SU-DHL-6 (cell line): Measurements from ENCODE around the gene MYO15B.

Experiments
- H2AFZ ChIP-seq: fragments of 200-600 bp; sonication (generic); 2 replicates; pipeline ENCODE4 v1.6.1; 2014; ENCODE audit warnings: low read depth, mild to moderate bottlenecking, moderate library complexity, mixed read lengths, antibody characterized with exemption, low read length; ENCODE audit not compliant: severe bottlenecking
- H3F3A ChIP-seq: fragments of 200-600 bp; shearing (Covaris generic); 2 replicates; pipeline ENCODE4 v1.6.0; 2016; ENCODE audit warnings: antibody characterized with exemption, mild to moderate bottlenecking; ENCODE audit not compliant: insufficient read depth
- H3K27ac ChIP-seq: fragments of 200-600 bp; sonication (generic); 2 replicates; pipeline ENCODE4 v1.5.1; 2016; ENCODE audit warnings: low read depth, mild to moderate bottlenecking, low read length, moderate library complexity, mixed read lengths
- H3K27me3 ChIP-seq: fragments of 200-600 bp; sonication (generic), shearing (Covaris generic); 2 replicates; pipeline ENCODE4 v1.6.0; 2014; ENCODE audit warnings: mild to moderate bottlenecking, low read length
- H3K36me3 ChIP-seq: fragments of 200-600 bp; sonication (generic); 2 replicates; pipeline ENCODE4 v1.6.1; 2014; ENCODE audit warnings: mild to moderate bottlenecking, low read length, mixed read lengths
- H3K4me2 ChIP-seq: fragments of 300-600, 200-600 bp; shearing (Covaris generic), sonication (generic); 2 replicates; pipeline ENCODE4 v1.6.0; 2014; ENCODE audit warnings: low read length, low read depth, mild to moderate bottlenecking; ENCODE audit not compliant: poor library complexity, severe bottlenecking
- H3K4me3 ChIP-seq: fragments of 200-600 bp; sonication (generic); 2 replicates; pipeline ENCODE4 v1.5.1; 2014; ENCODE audit warnings: antibody characterized with exemption, low read length, mild to moderate bottlenecking, mixed read lengths; ENCODE audit not compliant: insufficient read depth, poor library complexity, severe bottlenecking
- H3K79me2 ChIP-seq: fragments of 200-600 bp; sonication (generic); 2 replicates; pipeline ENCODE4 v1.6.1; 2014; ENCODE audit warnings: mild to moderate bottlenecking, low read length, moderate library complexity; ENCODE audit not compliant: insufficient read depth
- H3K9ac ChIP-seq: fragments of 200-600 bp; sonication (generic); 2 replicates; pipeline ENCODE4 v1.7.0; 2014; ENCODE audit warnings: mild to moderate bottlenecking, low read length
- H3K9me2 ChIP-seq: fragments of 200-600 bp; sonication (generic); replicated peaks from 2 replicates; pipeline ENCODE4 v1.6.1; 2014; ENCODE audit warnings: low read length; ENCODE audit not compliant: insufficient read depth
- H3K9me3 ChIP-seq: fragments of 200-600 bp; sonication (generic); 2 replicates; pipeline ENCODE4 v1.6.1; 2014; ENCODE audit warnings: low read length, mixed read lengths; ENCODE audit not compliant: insufficient read depth
- H4K20me1 ChIP-seq: fragments of 200-600 bp; sonication (generic); 2 replicates; pipeline ENCODE4 v1.6.1; 2014; ENCODE audit warnings: low read depth, mild to moderate bottlenecking, antibody characterized with exemption, low read length, moderate library complexity, mixed read lengths
- EZH2phosphoT487 ChIP-seq: fragments of 200-600 bp; sonication (generic), shearing (Covaris generic); conservative IDR thresholded peaks from 2 replicates; pipeline ENCODE4 v1.6.1; 2018; ENCODE audit warnings: mild to moderate bottlenecking, antibody characterized with exemption, low read length, moderate library complexity, mixed read lengths
- TF ChIP-seq, protein P1 (sequence below): fragments of 200-600 bp; sonication (generic); IDR thresholded peaks from one replicate; pipeline ENCODE4 v1.5.1; 2017; ENCODE audit warnings: antibody characterized with exemption, mild to moderate bottlenecking, low read length, moderate library complexity; ENCODE audit not compliant: insufficient read depth, poor library complexity, severe bottlenecking

The MYO15B gene

DNA sequence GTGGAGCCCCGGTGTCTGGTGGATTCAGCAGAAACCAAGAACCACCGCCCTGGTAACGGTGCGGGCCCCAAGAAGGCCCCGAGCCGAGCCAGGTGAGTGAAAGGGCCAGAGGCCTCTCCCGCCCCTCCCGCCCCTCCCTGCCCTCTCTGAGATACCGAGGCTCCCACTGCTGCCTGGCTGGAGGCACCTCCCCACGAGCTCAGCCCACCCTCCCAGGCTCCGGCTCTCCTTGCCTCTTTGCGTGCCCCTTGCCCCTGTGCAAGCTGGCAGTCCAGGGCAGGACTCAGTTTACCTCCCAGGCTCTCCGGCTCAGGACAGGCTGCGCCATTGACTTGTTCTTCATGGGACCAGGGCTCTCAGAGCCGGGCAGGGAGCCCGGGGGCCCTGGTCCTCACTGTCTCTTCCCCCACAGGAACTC, 14.1 kb upstream of the MYO15B start:
- Histone ChIP-seq H3K27me3 (no peaks in the 10 kb centered on the region), H3K9ac (no peak overlapping the region), H3F3A (no peaks in the 10 kb centered on the region), H3K36me3 (no peaks in the 10 kb centered on the region), H3K79me2 (no peaks in the 10 kb centered on the region), H3K27ac (no peak overlapping the region), H3K9me3 (no peaks in the 10 kb centered on the region), H3K4me2 (no peak overlapping the region), H4K20me1 (no peaks in the 10 kb centered on the region), H3K9me2 (no peaks in the 10 kb centered on the region), H3K4me3 (no peak overlapping the region), H2AFZ (no peak overlapping the region)
- TF ChIP-seq, protein P1, sequence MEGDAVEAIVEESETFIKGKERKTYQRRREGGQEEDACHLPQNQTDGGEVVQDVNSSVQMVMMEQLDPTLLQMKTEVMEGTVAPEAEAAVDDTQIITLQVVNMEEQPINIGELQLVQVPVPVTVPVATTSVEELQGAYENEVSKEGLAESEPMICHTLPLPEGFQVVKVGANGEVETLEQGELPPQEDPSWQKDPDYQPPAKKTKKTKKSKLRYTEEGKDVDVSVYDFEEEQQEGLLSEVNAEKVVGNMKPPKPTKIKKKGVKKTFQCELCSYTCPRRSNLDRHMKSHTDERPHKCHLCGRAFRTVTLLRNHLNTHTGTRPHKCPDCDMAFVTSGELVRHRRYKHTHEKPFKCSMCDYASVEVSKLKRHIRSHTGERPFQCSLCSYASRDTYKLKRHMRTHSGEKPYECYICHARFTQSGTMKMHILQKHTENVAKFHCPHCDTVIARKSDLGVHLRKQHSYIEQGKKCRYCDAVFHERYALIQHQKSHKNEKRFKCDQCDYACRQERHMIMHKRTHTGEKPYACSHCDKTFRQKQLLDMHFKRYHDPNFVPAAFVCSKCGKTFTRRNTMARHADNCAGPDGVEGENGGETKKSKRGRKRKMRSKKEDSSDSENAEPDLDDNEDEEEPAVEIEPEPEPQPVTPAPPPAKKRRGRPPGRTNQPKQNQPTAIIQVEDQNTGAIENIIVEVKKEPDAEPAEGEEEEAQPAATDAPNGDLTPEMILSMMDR, result no peak
- TF ChIP-seq EZH2phosphoT487, result no peak

DNA sequence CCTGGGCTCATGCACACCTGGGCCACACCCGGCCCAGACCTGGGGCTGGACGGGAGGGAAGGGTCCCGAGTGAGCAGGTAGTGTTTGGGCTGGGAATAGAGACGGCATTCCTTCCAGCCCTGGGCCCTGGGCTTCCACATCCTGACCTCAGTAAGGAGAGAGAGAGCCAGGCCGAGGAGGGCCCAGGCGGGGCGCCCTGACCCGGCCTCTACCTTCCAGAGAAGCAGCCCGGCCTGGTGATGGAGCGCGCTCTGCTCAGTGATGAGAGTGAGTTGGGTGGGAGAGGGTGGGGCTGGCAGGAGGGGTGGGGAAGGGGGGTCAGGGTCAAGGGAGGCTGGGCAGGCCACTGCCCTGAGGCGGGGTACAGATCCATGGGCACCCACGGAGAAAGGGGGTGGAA, 13.6 kb upstream of the MYO15B start:
- Histone ChIP-seq H3K4me3 (no peak overlapping the region), H3K9me2 (no peaks in the 10 kb centered on the region), H3F3A (no peaks in the 10 kb centered on the region), H3K9me3 (no peaks in the 10 kb centered on the region), H3K27ac (no peak overlapping the region), H3K36me3 (no peaks in the 10 kb centered on the region), H2AFZ (no peak overlapping the region), H3K4me2 (no peak overlapping the region), H3K79me2 (no peaks in the 10 kb centered on the region), H4K20me1 (no peaks in the 10 kb centered on the region), H3K27me3 (no peaks in the 10 kb centered on the region), H3K9ac (no peak overlapping the region)
- TF ChIP-seq EZH2phosphoT487, result no peak
- TF ChIP-seq, protein P1, result no peak

DNA sequence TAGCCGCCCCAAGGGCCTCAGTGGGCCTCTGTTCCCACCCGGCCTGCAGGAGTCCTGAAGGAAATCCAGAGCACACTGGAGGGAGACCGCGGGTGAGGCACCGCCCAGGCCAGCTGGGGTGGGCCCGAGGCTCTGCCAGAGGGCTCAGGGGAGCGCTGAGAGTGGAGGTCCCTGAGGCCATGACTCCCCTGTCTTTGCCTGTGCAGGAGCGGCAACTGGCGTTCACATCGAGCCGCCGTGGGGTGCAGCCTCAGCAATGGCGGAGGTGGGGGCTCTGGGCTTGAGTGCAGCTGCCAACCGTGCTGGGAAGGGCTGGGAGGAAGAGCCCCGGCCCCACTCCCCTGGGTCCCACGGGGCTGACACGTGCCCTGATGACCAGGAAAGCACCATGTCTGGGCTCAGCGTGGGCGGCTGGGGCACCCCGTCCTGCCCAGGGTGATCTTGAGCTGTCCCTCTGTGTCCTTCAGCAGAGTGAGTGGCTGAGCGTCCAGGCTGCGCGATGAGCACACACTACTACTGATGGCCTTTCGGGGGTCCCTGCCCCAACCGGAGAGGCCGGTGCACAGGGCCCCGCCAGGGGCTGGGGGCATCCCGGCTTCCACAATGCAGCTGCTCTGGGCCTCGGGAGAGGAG, 13.1 kb upstream of the MYO15B start:
- no peak overlapping the region for H3K4me2 ChIP-seq
- H3K9me2 ChIP-seq, result no peaks in the 10 kb centered on the region
- H3K4me3 ChIP-seq, result no peak overlapping the region
- H3K79me2 ChIP-seq, result no peaks in the 10 kb centered on the region
- H3K27me3 ChIP-seq, result no peaks in the 10 kb centered on the region
- H3K9me3 ChIP-seq, result no peaks in the 10 kb centered on the region
- no peak for TF ChIP-seq EZH2phosphoT487
- TF ChIP-seq, protein P1, result no peak
- no peaks in the 10 kb centered on the region for H3F3A ChIP-seq
- no peaks in the 10 kb centered on the region for H3K36me3 ChIP-seq
- H2AFZ ChIP-seq, result no peak overlapping the region
- H3K27ac ChIP-seq, result no peak overlapping the region
- H4K20me1 ChIP-seq, result no peaks in the 10 kb centered on the region
- no peak overlapping the region for H3K9ac ChIP-seq
